Fibroblast of lung (primary cell): ENCODE results near the gene KCNMA1.

Experiments used
- EZH2 ChIP-seq: IDR thresholded peaks from 2 replicates; pipeline ENCODE4 v1.5.1; 2012; ENCODE audit warnings: low read length, control low read depth, mild to moderate bottlenecking; ENCODE audit errors: missing control alignments
- TF ChIP-seq, protein P1 (sequence below), 2 donors: IDR thresholded peaks in 1 of 2; conservative IDR thresholded peaks in 1 of 2; 1 replicate in 1 of 2; 2 replicates in 1 of 2; pipeline ENCODE4 v1.5.1; 2011 to 2012; ENCODE audit warnings: low read length in 2 of 2, control low read depth in 1 of 2, inconsistent platforms in 1 of 2, low read depth in 1 of 2, mild to moderate bottlenecking in 1 of 2

DNA sequence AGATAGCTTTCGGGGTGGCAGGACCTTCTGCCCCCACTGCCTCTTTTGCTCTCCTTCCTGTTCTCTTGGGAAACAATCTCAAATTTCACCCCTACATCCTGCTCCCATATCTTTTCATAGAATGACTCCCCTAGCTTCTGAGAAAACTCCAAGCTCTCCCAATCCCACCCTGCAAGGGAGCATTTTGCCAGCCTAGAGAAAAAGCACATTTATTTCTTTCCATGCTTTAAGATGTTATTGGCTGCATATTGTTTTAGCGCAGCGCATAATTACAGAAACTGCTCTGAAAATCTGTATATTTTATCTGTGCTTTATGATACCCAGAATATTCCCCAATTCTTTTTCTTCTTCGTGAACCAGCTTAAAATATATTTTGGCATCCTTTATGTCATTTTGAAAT, 601.3 kb downstream of the KCNMA1 start:
- TF ChIP-seq, protein P1, sequence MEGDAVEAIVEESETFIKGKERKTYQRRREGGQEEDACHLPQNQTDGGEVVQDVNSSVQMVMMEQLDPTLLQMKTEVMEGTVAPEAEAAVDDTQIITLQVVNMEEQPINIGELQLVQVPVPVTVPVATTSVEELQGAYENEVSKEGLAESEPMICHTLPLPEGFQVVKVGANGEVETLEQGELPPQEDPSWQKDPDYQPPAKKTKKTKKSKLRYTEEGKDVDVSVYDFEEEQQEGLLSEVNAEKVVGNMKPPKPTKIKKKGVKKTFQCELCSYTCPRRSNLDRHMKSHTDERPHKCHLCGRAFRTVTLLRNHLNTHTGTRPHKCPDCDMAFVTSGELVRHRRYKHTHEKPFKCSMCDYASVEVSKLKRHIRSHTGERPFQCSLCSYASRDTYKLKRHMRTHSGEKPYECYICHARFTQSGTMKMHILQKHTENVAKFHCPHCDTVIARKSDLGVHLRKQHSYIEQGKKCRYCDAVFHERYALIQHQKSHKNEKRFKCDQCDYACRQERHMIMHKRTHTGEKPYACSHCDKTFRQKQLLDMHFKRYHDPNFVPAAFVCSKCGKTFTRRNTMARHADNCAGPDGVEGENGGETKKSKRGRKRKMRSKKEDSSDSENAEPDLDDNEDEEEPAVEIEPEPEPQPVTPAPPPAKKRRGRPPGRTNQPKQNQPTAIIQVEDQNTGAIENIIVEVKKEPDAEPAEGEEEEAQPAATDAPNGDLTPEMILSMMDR (conservative IDR thresholded peaks at IDR 0.05 in 1 of 2, IDR thresholded peaks at IDR 0.05 in 1 of 2; ENCODE audit: low read depth in 1 of 2, low read length in 2 of 2), result no peak
- TF ChIP-seq EZH2, result no peak
